Measurements from ENCODE around the gene IL20RA. TPM values are rescaled to one million over a fixed set of nuclear protein-coding genes. Genes with fewer than 3 reads are reported as not detected.

IL20RA gene
- total and polyA plus RNA-seq, 2 experiments from 2014 or later: 2.6 to 3.5 TPM

GRCh38 chr6:136991646-136992045 is 53.1 kb downstream of the IL20RA start:
- H3K4me1 Mint-ChIP-seq: peaks cover 52% of the 10 kb centered on the region
- H3K4me3 ChIP-seq: no peak overlapping the region

GRCh38 chr6:136990754-136991153 is 54.0 kb downstream of the IL20RA start:
- Mint-ChIP-seq H3K36me3 (ENCODE audit: low read depth) (no peaks in the 10 kb centered on the region), H3K27ac (no peak overlapping the region), H3K4me1 (peaks cover 48% of the 10 kb centered on the region), H3K27me3 (ENCODE audit: insufficient read depth, low read depth, poor library complexity) (peaks cover 12% of the 10 kb centered on the region), H3K4me3 (peak overlapping the region; percentile 78), H3K9me3 (no peaks in the 10 kb centered on the region)
- no peaks in the 10 kb centered on the region for H4K20me1 ChIP-seq (replicated peaks; ENCODE audit: insufficient read depth)
- DNase-seq (ENCODE audit: low spot score): peak; percentile 39
- H3F3A ChIP-seq (replicated peaks; ENCODE audit: low read depth): no peaks in the 10 kb centered on the region
- peak overlapping the region; percentile 98 for H3K4me2 ChIP-seq
- no peaks in the 10 kb centered on the region for H3K9me2 ChIP-seq (ENCODE audit: insufficient read depth)
- H3K79me2 ChIP-seq (replicated peaks; ENCODE audit: insufficient read depth): no peaks in the 10 kb centered on the region
- H3K4me3 ChIP-seq: peak overlapping the region; percentile 81
- no peak overlapping the region for H2AFZ ChIP-seq
- no peaks in the 10 kb centered on the region for H3K27me3 ChIP-seq (ENCODE audit: insufficient read depth)
- ATAC-seq: peak; percentile 18; the same call in 2 of the 3 replicates
- peaks cover 30% of the 10 kb centered on the region for H3K4me1 ChIP-seq (ENCODE audit: insufficient read depth)
- TF ChIP-seq ZNF462 (CRISPR knock-in tag; IDR thresholded peaks at IDR 0.05): no peak
- TF ChIP-seq NANOG (IDR thresholded peaks at IDR 0.05; ENCODE audit: borderline replicate concordance): peak; percentile 96
- H3K27ac ChIP-seq (ENCODE audit: low read depth): no peak overlapping the region
- H3K36me3 ChIP-seq (ENCODE audit: insufficient read depth): no peaks in the 10 kb centered on the region

More at GRCh38 chr6:136991646-136992045, 53.1 kb downstream of the IL20RA start:
- Histone ChIP-seq H4K20me1 (replicated peaks; ENCODE audit: insufficient read depth) (no peaks in the 10 kb centered on the region), H3K9me2 (ENCODE audit: insufficient read depth) (no peaks in the 10 kb centered on the region), H3K79me2 (replicated peaks; ENCODE audit: insufficient read depth) (no peaks in the 10 kb centered on the region), H3K27me3 (ENCODE audit: insufficient read depth) (no peaks in the 10 kb centered on the region), H3K27ac (ENCODE audit: low read depth) (no peak overlapping the region), H3K4me1 (ENCODE audit: insufficient read depth) (peaks cover 30% of the 10 kb centered on the region), H3K4me2 (peak overlapping the region; percentile 12; the same call in 1 of the 2 replicates), H3F3A (replicated peaks; ENCODE audit: low read depth) (no peaks in the 10 kb centered on the region), H3K36me3 (ENCODE audit: insufficient read depth) (no peaks in the 10 kb centered on the region), H2AFZ (no peak overlapping the region)
- H3K9me3 Mint-ChIP-seq: no peaks in the 10 kb centered on the region
- TF ChIP-seq, protein P1, sequence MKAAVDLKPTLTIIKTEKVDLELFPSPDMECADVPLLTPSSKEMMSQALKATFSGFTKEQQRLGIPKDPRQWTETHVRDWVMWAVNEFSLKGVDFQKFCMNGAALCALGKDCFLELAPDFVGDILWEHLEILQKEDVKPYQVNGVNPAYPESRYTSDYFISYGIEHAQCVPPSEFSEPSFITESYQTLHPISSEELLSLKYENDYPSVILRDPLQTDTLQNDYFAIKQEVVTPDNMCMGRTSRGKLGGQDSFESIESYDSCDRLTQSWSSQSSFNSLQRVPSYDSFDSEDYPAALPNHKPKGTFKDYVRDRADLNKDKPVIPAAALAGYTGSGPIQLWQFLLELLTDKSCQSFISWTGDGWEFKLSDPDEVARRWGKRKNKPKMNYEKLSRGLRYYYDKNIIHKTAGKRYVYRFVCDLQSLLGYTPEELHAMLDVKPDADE (IDR thresholded peaks at IDR 0.05): no peak
- DNase-seq (ENCODE audit: low spot score) (no peak), ATAC-seq (no peak)
- H3K4me3 Mint-ChIP-seq: no peak overlapping the region
- H3K27ac Mint-ChIP-seq: no peak overlapping the region
- H3K36me3 Mint-ChIP-seq (ENCODE audit: low read depth): no peaks in the 10 kb centered on the region
- peaks cover 10% of the 10 kb centered on the region for H3K27me3 Mint-ChIP-seq (ENCODE audit: insufficient read depth, low read depth, poor library complexity)
